OCI-LY3 (cell line): ENCODE measurements around the gene USP46.

Source experiments
- H2AFZ ChIP-seq: fragments of 200-600, 300-600 bp; shearing (Covaris generic); 2 replicates; pipeline ENCODE4 v1.6.0; 2014; ENCODE audit warnings: antibody characterized with exemption, low read depth, low read length
- H3K27ac ChIP-seq: fragments of 200-600, 300-600 bp; sonication (generic); 2 replicates; pipeline ENCODE4 v1.5.1; 2014; ENCODE audit warnings: mild to moderate bottlenecking, low read length, moderate library complexity, mixed read lengths
- H3K27me3 ChIP-seq: fragments of 200-600, 300-600 bp; sonication (generic); 2 replicates; pipeline ENCODE4 v1.6.1; 2014; ENCODE audit warnings: low read depth, low read length, mixed read lengths
- H3K36me3 ChIP-seq: fragments of 200-600, 300-600 bp; sonication (generic); replicated peaks from 2 replicates; pipeline ENCODE3; 2014; ENCODE audit warnings: low read depth, low read length, mixed read lengths
- H3K4me1 ChIP-seq: fragments of 300-600, 200-600 bp; sonication (generic); 2 replicates; pipeline ENCODE4 v1.6.1; 2014; ENCODE audit warnings: low read length, mixed read lengths
- H3K4me2 ChIP-seq: fragments of 200-600, 300-600 bp; sonication (generic); 2 replicates; pipeline ENCODE4 v1.6.1; 2014; ENCODE audit warnings: low read length, mixed read lengths
- H3K4me3 ChIP-seq: fragments of 300-600, 200-600 bp; sonication (generic); 2 replicates; pipeline ENCODE4 v1.5.1; 2014; ENCODE audit warnings: antibody characterized with exemption, mild to moderate bottlenecking, low read length, moderate library complexity
- H3K79me2 ChIP-seq: fragments of 300-600, 200-600 bp; shearing (Covaris generic); 2 replicates; pipeline ENCODE4 v1.6.1; 2014; ENCODE audit warnings: mild to moderate bottlenecking, low read length, mixed read lengths
- H3K9ac ChIP-seq: fragments of 300-600, 200-600 bp; shearing (Covaris generic); 2 replicates; pipeline ENCODE4 v1.6.0; 2014; ENCODE audit warnings: mild to moderate bottlenecking, low read length, moderate library complexity
- H3K9me3 ChIP-seq: fragments of 200-600, 300-600 bp; shearing (Covaris generic); 2 replicates; pipeline ENCODE4 v1.6.1; 2014; ENCODE audit warnings: low read length, mixed read lengths; ENCODE audit not compliant: insufficient read depth
- H4K20me1 ChIP-seq: fragments of 200-600, 300-600 bp; sonication (generic); 2 replicates; pipeline ENCODE4 v1.6.1; 2016; ENCODE audit warnings: low read length, mixed read lengths; ENCODE audit not compliant: insufficient read depth
- CTCF ChIP-seq: fragments of 200-600, 300-600 bp; sonication (generic); IDR thresholded peaks from 2 replicates; pipeline ENCODE4 v1.5.1; 2014; ENCODE audit warnings: antibody characterized with exemption, low read length, low read depth
- EZH2phosphoT487 ChIP-seq: fragments of 200-600 bp; shearing (Covaris generic); IDR thresholded peaks from 2 replicates; pipeline ENCODE4 v1.6.1; 2018; ENCODE audit warnings: antibody characterized with exemption, mixed run types, low read depth

The USP46 gene

DNA sequence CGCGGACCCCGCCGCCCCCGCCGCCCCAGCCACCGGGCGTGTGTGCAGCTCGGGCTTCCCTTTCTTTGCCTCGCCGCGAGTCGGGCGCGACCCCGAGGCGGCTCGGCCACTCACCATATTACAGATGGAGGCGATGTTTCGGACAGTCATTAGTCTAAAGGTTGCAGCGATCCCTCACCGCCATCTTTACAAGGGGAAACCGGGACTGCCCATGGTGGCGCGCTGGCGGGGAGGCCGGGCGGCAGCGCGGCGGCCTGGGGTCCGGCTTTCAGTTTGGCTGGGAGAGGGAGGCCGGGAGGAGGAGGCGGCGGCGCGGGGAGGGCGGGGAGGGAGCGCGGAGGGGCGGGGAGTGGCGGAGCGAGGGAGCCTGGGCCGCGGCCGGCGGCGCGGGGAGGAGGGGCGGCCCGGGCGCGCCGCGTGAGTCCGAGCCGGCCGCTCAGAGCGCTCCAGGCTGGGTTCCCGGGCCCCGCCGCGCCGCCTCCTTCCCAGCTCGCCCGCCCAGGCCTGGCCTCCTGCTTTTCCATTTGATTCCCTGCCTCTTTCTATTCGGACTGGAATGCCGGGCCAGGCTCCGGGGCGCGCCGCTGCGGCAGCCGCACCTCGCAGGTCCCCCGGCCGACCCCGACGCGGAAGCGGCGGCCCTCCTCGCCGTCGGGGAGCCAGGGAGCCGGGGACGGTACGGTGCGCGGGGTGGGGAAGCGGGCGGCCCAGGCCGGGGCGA, at the start of gene USP46:
Gene USP46 (minus strand): TSS at position 301 of the 721 bp plus-strand sequence. CDS start 151 bp downstream, at position 150.
- Histone ChIP-seq H2AFZ (peak within 1 kb of the TSS; percentile 86), H4K20me1 (no peaks in the 10 kb centered on the region), H3K27me3 (no peaks in the 10 kb centered on the region), H3K9me3 (no peaks in the 10 kb centered on the region), H3K4me2 (peak within 1 kb of the TSS; percentile 87), H3K4me1 (peaks cover 26% of the 10 kb centered on the region), H3K27ac (peak within 1 kb of the TSS; percentile 41), H3K79me2 (peaks cover 28% of the 10 kb centered on the region), H3K36me3 (peaks cover 20% of the 10 kb centered on the region), H3K9ac (peak within 1 kb of the TSS; percentile 81), H3K4me3 (peak within 1 kb of the TSS; percentile 93)
- TF ChIP-seq CTCF (no peak), EZH2phosphoT487 (no peak)

GRCh38 chr4:52704661-52705060, 45.6 kb upstream of the USP46 start:
- no peak overlapping the region for H3K4me2 ChIP-seq
- H4K20me1 ChIP-seq = no peaks in the 10 kb centered on the region
- H3K27ac ChIP-seq = no peak overlapping the region
- H3K9ac ChIP-seq = no peak overlapping the region
- peaks cover 37% of the 10 kb centered on the region for H3K4me1 ChIP-seq
- no peak overlapping the region for H3K4me3 ChIP-seq
- no peak overlapping the region for H2AFZ ChIP-seq
- no peaks in the 10 kb centered on the region for H3K27me3 ChIP-seq
- no peaks in the 10 kb centered on the region for H3K36me3 ChIP-seq
- H3K9me3 ChIP-seq = no peaks in the 10 kb centered on the region
- TF ChIP-seq CTCF (no peak), EZH2phosphoT487 (no peak)
- H3K79me2 ChIP-seq = no peaks in the 10 kb centered on the region

GRCh38 chr4:52704133-52704532, 45.0 kb upstream of the USP46 start:
- Histone ChIP-seq H3K4me1 (peaks cover 32% of the 10 kb centered on the region), H3K36me3 (no peaks in the 10 kb centered on the region), H2AFZ (no peak overlapping the region), H3K4me3 (no peak overlapping the region), H3K27ac (no peak overlapping the region), H3K9ac (no peak overlapping the region), H3K4me2 (no peak overlapping the region), H3K9me3 (no peaks in the 10 kb centered on the region), H3K27me3 (no peaks in the 10 kb centered on the region), H3K79me2 (no peaks in the 10 kb centered on the region), H4K20me1 (no peaks in the 10 kb centered on the region)
- TF ChIP-seq EZH2phosphoT487 (no peak), CTCF (no peak)

GRCh38 chr4:52701207-52701606, 42.1 kb upstream of the USP46 start:
- H3K4me2 ChIP-seq = peak overlapping the region; percentile 21
- no peaks in the 10 kb centered on the region for H3K27me3 ChIP-seq
- H4K20me1 ChIP-seq = no peaks in the 10 kb centered on the region
- no peak overlapping the region for H3K9ac ChIP-seq
- H3K36me3 ChIP-seq = no peaks in the 10 kb centered on the region
- H3K4me1 ChIP-seq = peaks cover 23% of the 10 kb centered on the region
- TF ChIP-seq EZH2phosphoT487 (no peak), CTCF (no peak)
- no peak overlapping the region for H3K4me3 ChIP-seq
- H2AFZ ChIP-seq = no peak overlapping the region
- H3K9me3 ChIP-seq = no peaks in the 10 kb centered on the region
- peak overlapping the region; percentile 52 for H3K27ac ChIP-seq
- no peaks in the 10 kb centered on the region for H3K79me2 ChIP-seq
